GM19467 (cell line): ENCODE data around the gene ZC3H12D.
"Not testable (repeated sequence)": the region's sequence is repeated elsewhere in the genome, so short reads cannot be mapped to it uniquely, and the experiment has no call there.

Experiments used
- ATAC-seq: cut with Tn5 transposase; IDR thresholded peaks from one replicate; pipeline ENCODE4 v1.9.1; 2021; ENCODE audit warnings: mild to moderate bottlenecking, moderate library complexity; ENCODE audit not compliant: unreplicated experiment

ZC3H12D gene

GRCh38 chr6:149483849-149484655 lies 762 bp downstream of the ZC3H12D start:
- no peak for ATAC-seq

- no peak for ATAC-seq
Observed at GRCh38 chr6:149483334-149483725, 1.5 kb downstream of the ZC3H12D start.

- ATAC-seq, result no peak
Observed at GRCh38 chr6:149482545-149483333, 2.1 kb downstream of the ZC3H12D start.

GRCh38 chr6:149480502-149481280 lies 4.1 kb downstream of the ZC3H12D start:
- ATAC-seq, result no peak

GRCh38 chr6:149478631-149479314 lies 6.0 kb downstream of the ZC3H12D start:
- no peak for ATAC-seq

GRCh38 chr6:149477544-149477943 lies 7.3 kb downstream of the ZC3H12D start:
- no peak for ATAC-seq

- no peak for ATAC-seq
Observed at GRCh38 chr6:149476789-149477455, 7.9 kb downstream of the ZC3H12D start.

- ATAC-seq, result peak; percentile 33
Observed at GRCh38 chr6:149474108-149474935, 10.5 kb downstream of the ZC3H12D start.

GRCh38 chr6:149473080-149474052 lies 11.4 kb downstream of the ZC3H12D start:
- ATAC-seq, result no peak

- ATAC-seq, result no peak
Observed at GRCh38 chr6:149472241-149472640, 12.6 kb downstream of the ZC3H12D start.

- ATAC-seq, result no peak
Observed at GRCh38 chr6:149471801-149472200, 13.0 kb downstream of the ZC3H12D start.

- ATAC-seq, result no peak
Observed at GRCh38 chr6:149470948-149471347, 13.9 kb downstream of the ZC3H12D start.

GRCh38 chr6:149468179-149468578 lies 16.6 kb downstream of the ZC3H12D start:
- peak; percentile 29 for ATAC-seq

GRCh38 chr6:149467265-149467664 lies 17.5 kb downstream of the ZC3H12D start:
- no peak for ATAC-seq

- no peak for ATAC-seq
Observed at GRCh38 chr6:149464411-149464810, 20.4 kb downstream of the ZC3H12D start.

- ATAC-seq, result no peak
Observed at GRCh38 chr6:149463781-149464180, 21.0 kb downstream of the ZC3H12D start.

GRCh38 chr6:149462712-149463111 lies 22.1 kb downstream of the ZC3H12D start:
- ATAC-seq, result not testable (repeated sequence)

- no peak for ATAC-seq
Observed at GRCh38 chr6:149461670-149462069, 23.1 kb downstream of the ZC3H12D start.
